Endothelial cell of umbilical vein (primary cell): Measurements from ENCODE around the gene SKI.

ENCODE experiments used
- CTCF ChIP-seq, 2 donors: IDR thresholded peaks; 1 replicate in 1 of 2; 2 replicates in 1 of 2; pipeline ENCODE4 v1.5.1; 2011; ENCODE audit warnings: low read length in 2 of 2, mild to moderate bottlenecking in 2 of 2, moderate library complexity in 2 of 2, control low read depth in 1 of 2, inconsistent platforms in 1 of 2, low read depth in 1 of 2; ENCODE audit not compliant: insufficient read depth in 1 of 2; ENCODE audit errors: extremely low read depth in 1 of 2
- EZH2 ChIP-seq: IDR thresholded peaks from 2 replicates; pipeline ENCODE4 v1.6.1; 2012; ENCODE audit warnings: borderline replicate concordance, low read depth, mild to moderate bottlenecking, moderate library complexity, low read length, inconsistent platforms; ENCODE audit not compliant: severe bottlenecking
- GATA2 ChIP-seq: IDR thresholded peaks from 2 replicates; pipeline ENCODE4 v1.7.0; 2011; ENCODE audit warnings: low read depth, mild to moderate bottlenecking, moderate library complexity, mixed read lengths, low read length; ENCODE audit not compliant: insufficient read length, insufficient read depth
- MAX ChIP-seq: IDR thresholded peaks from 2 replicates; pipeline ENCODE4 v1.6.1; 2011; ENCODE audit not compliant: insufficient read depth, insufficient read length
- MYC ChIP-seq: IDR thresholded peaks from one replicate; pipeline ENCODE4 v1.6.1; 2011; ENCODE audit warnings: mild to moderate bottlenecking, low read depth, low read length
- POLR2A ChIP-seq: IDR thresholded peaks from 2 replicates; pipeline ENCODE4 v1.6.1; 2012; ENCODE audit warnings: low read depth, mild to moderate bottlenecking, control low read depth, low read length
- POLR2AphosphoS5 ChIP-seq: IDR thresholded peaks from 2 replicates; pipeline ENCODE4 v1.6.1; 2012; ENCODE audit warnings: low read depth, mild to moderate bottlenecking, control low read depth, low read length, moderate library complexity; ENCODE audit not compliant: insufficient read depth

- TF ChIP-seq POLR2A (no peak), CTCF (IDR thresholded peaks at IDR 0.05; ENCODE audit: extremely low read depth in 1 of 2, insufficient read depth in 1 of 2, low read depth in 1 of 2, low read length in 2 of 2) (no peak), GATA2 (no peak), EZH2 (no peak), MYC (no peak), POLR2AphosphoS5 (no peak), MAX (no peak)
Measured at GRCh38 chr1:2331200-2331544, 103.1 kb downstream of the SKI start.
